GM21423 (cell line): Measurements from ENCODE around the gene MADD.
"Not testable (repeated sequence)": the region's sequence is repeated elsewhere in the genome, so short reads cannot be mapped to it uniquely, and the experiment has no call there.

Source experiments
- ATAC-seq: cut with Tn5 transposase; IDR thresholded peaks from one replicate; pipeline ENCODE4 v1.9.1; 2021; ENCODE audit warnings: mild to moderate bottlenecking, moderate library complexity; ENCODE audit not compliant: unreplicated experiment

The MADD gene

GRCh38 chr11:47317064-47317828 lies 47.3 kb downstream of the MADD start:
- peak; percentile 65 for ATAC-seq

- ATAC-seq = no peak
Observed at GRCh38 chr11:47318166-47318565, 48.2 kb downstream of the MADD start.

DNA sequence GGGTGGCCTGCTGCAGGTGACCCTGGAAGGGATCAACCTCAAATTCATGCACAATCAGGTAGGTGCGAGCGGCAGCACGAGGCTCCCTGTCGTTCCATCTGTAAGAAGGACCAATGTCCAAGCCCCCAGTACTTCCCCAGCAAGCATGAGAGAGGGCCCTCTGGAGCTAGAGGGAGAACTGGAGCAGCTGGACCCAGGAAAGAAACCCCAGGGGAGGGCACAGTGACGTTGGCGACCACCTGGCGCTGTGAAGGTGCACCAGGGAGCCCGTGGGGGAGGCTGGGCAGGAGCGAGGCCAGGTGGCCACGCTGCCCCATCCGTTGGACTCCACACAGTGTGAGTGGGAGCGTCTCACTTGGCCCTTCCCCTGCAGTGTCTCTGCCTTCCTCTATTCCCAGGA lies 54.6 kb downstream of the MADD start:
- ATAC-seq = no peak

- no peak for ATAC-seq
Observed at GRCh38 chr11:47325271-47326041, 55.5 kb downstream of the MADD start.

- ATAC-seq = no peak
Observed at GRCh38 chr11:47326198-47326597, 56.3 kb downstream of the MADD start.

DNA sequence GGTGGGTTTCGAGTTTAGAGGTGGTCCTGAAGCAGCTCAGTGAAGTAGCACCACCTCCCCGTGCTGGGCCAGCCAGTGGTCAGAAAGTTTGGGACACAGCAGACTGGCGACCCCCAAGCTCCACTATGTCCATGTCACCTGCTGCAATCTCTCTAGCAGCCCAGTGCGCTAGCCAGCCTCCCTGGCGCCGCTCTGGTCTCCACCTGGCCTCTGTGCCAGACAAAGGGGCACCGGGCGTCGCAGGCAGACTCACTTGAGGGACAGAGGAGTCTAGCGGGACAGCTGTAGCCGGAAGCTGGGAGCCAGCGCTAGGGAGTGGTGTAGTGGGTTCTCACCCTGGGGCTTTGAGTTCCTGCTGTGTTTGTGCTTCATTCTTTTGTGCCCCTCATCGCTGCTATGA lies 57.1 kb downstream of the MADD start:
- no peak for ATAC-seq

- no peak for ATAC-seq
Observed at GRCh38 chr11:47327949-47328348, 58.0 kb downstream of the MADD start.

DNA sequence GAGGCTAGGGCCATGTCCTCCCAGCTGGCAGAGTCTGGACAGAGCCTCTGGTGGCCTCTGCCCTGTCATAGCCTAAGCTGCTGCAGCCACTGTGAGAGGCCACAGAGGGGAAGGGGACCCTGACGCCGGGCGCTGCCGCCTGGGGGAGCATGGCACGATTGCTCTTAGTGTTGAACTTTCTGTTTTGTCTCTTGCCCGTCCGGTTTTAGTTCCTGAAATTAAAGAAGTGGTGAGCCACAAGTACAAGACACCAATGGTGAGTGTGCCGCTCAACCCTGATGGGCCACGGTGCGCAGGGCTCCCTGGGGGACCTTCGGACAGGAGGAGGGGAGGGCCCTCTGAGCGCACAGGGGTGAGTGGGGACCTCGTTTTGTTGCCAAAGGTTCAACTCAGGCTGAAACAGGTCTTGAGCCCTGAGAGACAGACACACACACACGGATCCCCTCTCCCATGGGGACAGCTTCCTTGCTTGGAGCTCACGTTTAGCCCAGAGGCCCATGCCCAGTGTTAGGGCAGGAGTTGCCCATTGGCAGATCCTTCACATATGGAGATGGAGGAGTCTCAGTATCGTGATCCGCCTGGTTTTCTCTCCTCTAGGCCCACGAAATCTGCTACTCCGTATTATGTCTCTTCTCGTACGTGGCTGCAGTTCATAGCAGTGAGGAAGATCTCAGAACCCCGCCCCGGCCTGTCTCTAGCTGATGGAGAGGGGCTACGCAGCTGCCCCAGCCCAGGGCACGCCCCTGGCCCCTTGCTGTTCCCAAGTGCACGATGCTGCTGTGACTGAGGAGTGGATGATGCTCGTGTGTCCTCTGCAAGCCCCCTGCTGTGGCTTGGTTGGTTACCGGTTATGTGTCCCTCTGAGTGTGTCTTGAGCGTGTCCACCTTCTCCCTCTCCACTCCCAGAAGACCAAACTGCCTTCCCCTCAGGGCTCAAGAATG lies 58.8 kb downstream of the MADD start:
- peak; percentile 69 for ATAC-seq

- ATAC-seq = no peak
Observed at GRCh38 chr11:47329431-47329986, 59.6 kb downstream of the MADD start.

- no peak for ATAC-seq
Observed at GRCh38 chr11:47329987-47330931, 60.3 kb downstream of the MADD start.

GRCh38 chr11:47331454-47332302 lies 61.7 kb downstream of the MADD start:
- no peak for ATAC-seq

GRCh38 chr11:47332303-47332711 lies 62.4 kb downstream of the MADD start:
- ATAC-seq = no peak

GRCh38 chr11:47332791-47333525 lies 63.0 kb downstream of the MADD start:
- no peak for ATAC-seq

DNA sequence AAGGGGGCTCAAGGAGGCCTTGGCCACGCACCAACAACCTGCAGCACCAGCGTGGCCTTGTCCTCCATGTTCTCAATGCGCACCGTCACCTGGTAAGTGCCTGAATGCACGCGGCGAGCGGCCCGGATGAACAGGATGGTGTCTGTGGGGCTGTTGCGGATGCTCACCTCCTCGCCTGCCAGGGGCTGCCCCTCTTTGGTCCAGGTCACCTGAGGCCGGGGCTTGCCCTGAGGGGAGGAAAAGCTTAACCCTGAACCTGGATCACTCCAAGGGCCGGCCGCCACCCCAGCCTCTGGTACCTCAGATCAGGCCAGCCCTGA lies 63.6 kb downstream of the MADD start:
- ATAC-seq = no peak

- ATAC-seq = no peak
Observed at GRCh38 chr11:47333886-47334443, 64.0 kb downstream of the MADD start.

DNA sequence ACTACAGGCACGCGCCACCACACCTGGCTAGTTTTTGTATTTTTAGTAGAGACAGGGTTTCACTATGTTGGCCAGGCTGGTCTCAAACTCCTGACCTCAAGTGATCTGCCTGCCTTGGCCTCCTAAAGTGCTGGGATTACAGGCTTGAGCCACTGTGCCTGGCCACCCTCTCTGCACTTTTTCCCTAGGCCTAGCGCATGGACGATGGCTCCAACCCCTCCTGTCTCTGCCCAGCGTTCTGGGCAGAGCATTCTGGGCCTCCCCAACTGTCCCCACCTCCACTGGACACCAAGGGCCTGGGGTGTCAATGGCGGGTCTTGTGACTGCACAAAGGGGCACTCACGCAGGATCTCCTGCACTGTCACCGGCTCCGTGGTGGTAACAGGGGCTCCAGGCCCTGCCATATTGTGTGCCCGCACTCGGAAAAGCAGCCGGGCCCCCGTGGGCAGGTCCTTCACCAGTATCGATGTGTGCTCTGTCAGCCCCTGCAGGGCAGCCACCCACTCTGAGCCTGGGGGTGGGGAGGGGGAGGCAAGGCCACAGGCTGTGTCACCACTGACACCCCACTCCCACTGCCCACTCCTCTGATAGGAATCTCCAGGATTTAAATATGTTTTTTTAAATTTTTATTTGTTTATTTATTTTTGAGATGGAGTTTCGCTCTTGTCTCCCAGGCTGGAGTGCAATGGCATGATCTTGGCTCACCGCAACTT lies 64.9 kb downstream of the MADD start:
- ATAC-seq = not testable (repeated sequence)

DNA sequence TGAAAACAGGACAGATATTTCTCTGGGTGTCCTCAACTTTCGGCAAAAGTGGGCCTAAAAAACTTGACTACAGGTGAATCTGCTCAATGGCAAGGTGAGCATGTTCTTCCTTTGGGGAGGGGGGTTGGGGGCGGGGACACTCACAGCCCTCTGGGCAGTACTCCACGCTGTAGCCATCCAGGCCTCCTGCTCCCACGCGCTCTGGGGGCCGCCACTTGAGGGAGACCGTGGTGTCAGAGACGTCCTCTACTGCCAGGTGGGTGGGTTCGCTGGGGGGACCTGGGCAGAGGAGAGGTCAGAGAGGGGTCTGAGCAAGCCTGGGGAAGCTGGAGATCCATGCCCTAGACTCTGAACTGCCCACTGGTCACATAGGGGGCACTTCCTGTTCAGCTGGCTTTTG lies 65.8 kb downstream of the MADD start:
- ATAC-seq = no peak
